Measurements from ENCODE around the gene EIF4H.

The EIF4H gene

DNA sequence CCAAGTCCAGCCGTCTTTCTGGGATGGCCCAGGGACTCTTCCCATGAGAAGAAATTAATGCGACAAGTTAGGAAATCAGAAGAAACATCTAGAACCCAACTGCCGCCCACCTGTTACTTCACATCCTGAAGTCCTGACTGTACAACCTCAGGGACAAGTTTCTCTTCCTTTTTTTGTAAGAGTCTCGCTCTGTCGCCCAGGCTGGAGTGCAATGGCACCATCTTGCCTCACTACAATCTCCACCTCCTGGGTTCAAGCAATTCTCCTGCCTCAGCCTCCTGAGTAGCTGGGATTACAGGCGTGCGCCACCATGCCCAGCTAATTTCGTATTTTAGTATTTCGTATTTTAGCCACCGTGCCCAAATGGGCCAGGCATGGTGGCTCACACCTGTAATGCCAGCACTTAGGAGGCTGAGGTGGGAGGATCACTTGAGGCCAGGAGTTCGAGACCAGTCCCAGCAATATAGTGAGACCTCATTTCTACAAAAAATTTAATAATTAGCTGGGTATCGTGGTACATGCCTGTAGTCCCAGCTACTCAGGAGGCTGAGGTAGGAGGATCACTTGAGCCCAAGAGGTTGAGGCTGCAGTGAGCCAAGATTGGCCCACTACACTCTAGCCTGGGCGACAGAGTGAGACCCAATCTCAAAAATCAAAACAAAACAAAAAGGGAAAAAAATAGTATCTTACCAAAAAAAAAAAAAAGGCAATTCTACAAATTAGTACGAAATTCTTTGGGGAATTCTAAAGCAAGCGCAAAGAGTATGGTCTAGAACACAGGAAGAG, 56.5 kb downstream of the EIF4H start:
- Histone ChIP-seq H3K36me3 (ENCODE audit: control insufficient read depth, insufficient read depth, low read length, severe bottlenecking) (peaks cover 19% of the 10 kb centered on the region), H3K9me3 (ENCODE audit: control insufficient read depth, low read length) (no peaks in the 10 kb centered on the region), H3K4me1 (ENCODE audit: control insufficient read depth, insufficient read depth, low read length) (no peaks in the 10 kb centered on the region), H3K9ac (ENCODE audit: low read length) (no peak overlapping the region), H3K4me3 (ENCODE audit: low read length) (no peak overlapping the region), H3K27me3 (replicated peaks; ENCODE audit: control insufficient read depth, insufficient read depth, low read length) (no peaks in the 10 kb centered on the region)
- no peak for DNase-seq (ENCODE audit: low read depth)

DNA sequence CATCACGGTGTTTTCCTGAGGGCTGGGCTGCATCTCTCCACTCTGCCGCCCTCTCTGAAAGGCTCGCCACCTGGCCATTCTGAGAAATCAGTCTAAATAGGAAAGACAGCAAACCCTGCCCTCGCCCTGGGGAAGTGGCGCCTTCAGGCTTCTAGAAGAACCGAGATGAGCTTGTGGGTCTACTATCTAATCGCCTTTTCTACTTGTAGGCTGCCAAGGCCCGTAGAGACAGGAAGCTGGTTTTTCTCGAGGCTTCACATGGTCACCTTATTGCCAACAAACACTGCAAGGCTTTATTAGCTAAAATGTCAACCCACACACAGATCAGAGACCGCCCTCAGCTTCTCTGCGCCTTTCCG, 57.1 kb downstream of the EIF4H start:
- no peak for DNase-seq (ENCODE audit: low read depth)
- no peak overlapping the region for H3K4me3 ChIP-seq (ENCODE audit: low read length)
- H3K4me1 ChIP-seq (ENCODE audit: control insufficient read depth, insufficient read depth, low read length), result no peaks in the 10 kb centered on the region
- H3K36me3 ChIP-seq (ENCODE audit: control insufficient read depth, insufficient read depth, low read length, severe bottlenecking), result peaks cover 22% of the 10 kb centered on the region
- H3K9me3 ChIP-seq (ENCODE audit: control insufficient read depth, low read length), result no peaks in the 10 kb centered on the region
- H3K9ac ChIP-seq (ENCODE audit: low read length), result no peak overlapping the region
- no peaks in the 10 kb centered on the region for H3K27me3 ChIP-seq (replicated peaks; ENCODE audit: control insufficient read depth, insufficient read depth, low read length)

DNA sequence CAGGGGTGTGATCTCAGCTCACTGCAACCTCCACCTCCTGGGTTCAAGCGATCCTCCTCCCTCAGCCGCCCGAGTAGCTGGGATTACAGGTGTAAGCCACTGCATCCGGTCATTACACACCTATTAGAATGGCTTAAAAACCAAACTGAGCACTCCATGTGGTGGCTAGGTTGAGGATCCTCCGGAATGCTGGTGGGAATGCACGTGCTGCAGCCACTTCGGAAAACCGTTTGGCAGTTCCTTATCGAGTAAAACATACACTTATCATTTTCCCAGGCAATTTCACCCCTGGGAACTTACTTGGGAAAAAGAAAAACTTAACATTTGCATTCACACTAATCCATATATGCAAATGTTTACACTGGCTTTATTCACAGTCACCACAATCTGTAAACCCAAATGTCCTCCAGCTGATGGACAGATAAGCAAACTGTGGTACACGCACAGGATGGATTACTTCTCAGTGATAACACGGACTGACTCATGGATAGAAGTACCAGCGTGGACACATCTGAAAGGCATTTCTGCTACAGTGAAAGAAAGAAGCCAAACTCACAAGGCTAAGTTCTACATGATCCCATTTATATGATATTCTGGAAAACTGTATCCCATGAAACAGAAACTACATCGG, 59.6 kb downstream of the EIF4H start:
- H3K36me3 ChIP-seq (ENCODE audit: control insufficient read depth, insufficient read depth, low read length, severe bottlenecking), result peaks cover 45% of the 10 kb centered on the region
- H3K9ac ChIP-seq (ENCODE audit: low read length), result no peak overlapping the region
- H3K9me3 ChIP-seq (ENCODE audit: control insufficient read depth, low read length), result no peaks in the 10 kb centered on the region
- H3K27me3 ChIP-seq (replicated peaks; ENCODE audit: control insufficient read depth, insufficient read depth, low read length), result no peaks in the 10 kb centered on the region
- DNase-seq (ENCODE audit: low read depth), result peak; percentile 70
- H3K4me1 ChIP-seq (ENCODE audit: control insufficient read depth, insufficient read depth, low read length), result no peaks in the 10 kb centered on the region
- no peak overlapping the region for H3K4me3 ChIP-seq (ENCODE audit: low read length)

DNA sequence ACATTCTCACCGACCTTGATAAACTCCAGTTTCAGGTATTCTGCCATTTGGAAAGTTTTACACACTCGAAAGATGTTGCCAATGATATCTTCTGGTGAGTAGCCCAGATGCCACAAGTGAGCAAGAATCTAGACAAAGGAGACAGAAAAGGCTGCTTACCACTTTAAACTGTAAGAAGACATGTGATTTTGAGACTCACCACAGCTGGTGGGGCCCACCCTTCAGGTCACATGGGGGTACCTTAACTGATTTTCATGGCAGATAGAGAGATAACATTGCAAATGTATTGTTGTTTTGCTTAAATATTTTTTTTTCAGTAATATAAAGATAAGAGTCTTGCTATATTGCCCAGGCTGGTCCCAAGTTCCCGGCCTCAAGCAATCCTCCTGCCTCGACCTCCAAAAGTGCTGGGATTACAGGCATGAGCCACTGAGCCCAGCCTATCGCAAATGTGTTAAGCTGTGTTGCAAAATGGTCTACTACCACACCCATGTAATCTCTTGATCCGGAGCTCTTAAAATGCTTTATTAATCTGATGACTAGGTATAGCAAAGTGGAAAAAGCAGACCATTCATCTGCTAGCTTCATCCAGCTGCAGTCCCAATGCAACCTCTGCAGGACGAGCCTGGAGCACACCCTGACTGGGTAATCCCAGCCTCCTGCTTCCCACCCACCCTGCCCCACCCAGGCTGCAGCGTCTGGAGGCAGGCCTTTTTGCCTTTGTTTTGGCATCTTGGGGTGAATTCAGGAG, 61.5 kb downstream of the EIF4H start:
- Histone ChIP-seq H3K9me3 (ENCODE audit: control insufficient read depth, low read length) (no peaks in the 10 kb centered on the region), H3K27me3 (replicated peaks; ENCODE audit: control insufficient read depth, insufficient read depth, low read length) (no peaks in the 10 kb centered on the region), H3K4me3 (ENCODE audit: low read length) (no peak overlapping the region), H3K4me1 (ENCODE audit: control insufficient read depth, insufficient read depth, low read length) (no peaks in the 10 kb centered on the region), H3K9ac (ENCODE audit: low read length) (no peak overlapping the region), H3K36me3 (ENCODE audit: control insufficient read depth, insufficient read depth, low read length, severe bottlenecking) (peaks cover 60% of the 10 kb centered on the region)
- DNase-seq (ENCODE audit: low read depth), result no peak

DNA sequence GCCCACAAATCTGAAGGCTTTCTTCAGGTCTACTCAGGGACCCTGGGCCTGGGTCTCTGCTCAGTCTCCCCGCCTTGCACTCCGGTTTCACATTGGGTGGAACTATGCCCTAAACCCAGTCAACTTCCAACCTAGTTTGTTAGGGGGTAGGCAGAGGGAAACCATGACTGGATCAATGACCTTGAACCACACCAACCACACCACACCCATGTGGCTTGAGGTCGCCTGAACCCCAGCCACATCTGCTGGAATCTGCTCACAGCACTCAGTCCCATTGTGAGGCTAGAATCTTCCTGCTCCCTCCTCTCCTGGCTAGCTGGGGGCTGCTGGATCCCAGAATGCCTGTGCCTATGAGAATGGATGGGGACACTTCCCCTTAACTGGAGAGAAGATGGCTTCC, 62.1 kb downstream of the EIF4H start:
- Histone ChIP-seq H3K9ac (ENCODE audit: low read length) (no peak overlapping the region), H3K4me3 (ENCODE audit: low read length) (no peak overlapping the region), H3K4me1 (ENCODE audit: control insufficient read depth, insufficient read depth, low read length) (no peaks in the 10 kb centered on the region), H3K27me3 (replicated peaks; ENCODE audit: control insufficient read depth, insufficient read depth, low read length) (no peaks in the 10 kb centered on the region), H3K9me3 (ENCODE audit: control insufficient read depth, low read length) (no peaks in the 10 kb centered on the region), H3K36me3 (ENCODE audit: control insufficient read depth, insufficient read depth, low read length, severe bottlenecking) (peaks cover 60% of the 10 kb centered on the region)
- DNase-seq (ENCODE audit: low read depth), result no peak

DNA sequence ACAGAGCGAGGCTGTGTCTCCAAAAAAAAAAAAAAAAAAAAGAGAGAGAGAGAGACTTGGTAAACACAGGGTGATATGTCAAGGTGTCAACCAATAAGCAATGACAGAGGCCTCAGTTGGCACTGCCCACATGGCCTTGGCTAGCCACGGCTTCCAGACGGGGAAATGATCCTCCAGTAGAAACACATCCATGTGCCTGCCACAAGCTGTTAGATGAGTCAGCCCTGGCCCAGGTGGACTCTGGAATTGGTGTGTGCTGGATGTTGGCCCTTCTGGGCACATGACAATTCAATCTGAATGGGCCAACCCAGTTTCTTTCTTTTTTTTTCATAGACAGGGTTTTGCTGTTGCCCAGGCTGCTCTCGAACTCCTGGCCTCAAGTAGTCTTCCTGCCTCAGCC, 66.3 kb downstream of the EIF4H start:
- H3K9me3 ChIP-seq (ENCODE audit: control insufficient read depth, low read length), result no peaks in the 10 kb centered on the region
- no peak overlapping the region for H3K9ac ChIP-seq (ENCODE audit: low read length)
- no peaks in the 10 kb centered on the region for H3K4me1 ChIP-seq (ENCODE audit: control insufficient read depth, insufficient read depth, low read length)
- no peak overlapping the region for H3K4me3 ChIP-seq (ENCODE audit: low read length)
- no peaks in the 10 kb centered on the region for H3K27me3 ChIP-seq (replicated peaks; ENCODE audit: control insufficient read depth, insufficient read depth, low read length)
- H3K36me3 ChIP-seq (ENCODE audit: control insufficient read depth, insufficient read depth, low read length, severe bottlenecking), result peaks cover 58% of the 10 kb centered on the region
- no peak for DNase-seq (ENCODE audit: low read depth)

DNA sequence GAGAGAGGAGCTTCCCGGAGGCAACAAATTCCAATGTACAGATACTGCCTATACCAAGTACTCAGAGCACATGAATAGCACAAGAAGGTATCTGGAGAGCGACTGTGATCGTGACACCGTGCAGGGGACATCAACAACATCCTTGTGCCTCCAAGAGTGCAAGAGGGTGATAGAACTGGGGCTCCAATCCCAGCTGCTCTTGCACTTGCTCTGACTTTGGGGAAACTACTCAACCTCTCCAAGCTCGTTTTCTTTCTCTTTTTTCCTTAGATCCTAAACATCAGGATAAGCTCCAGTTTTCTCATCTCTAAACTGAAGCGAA, 67.9 kb downstream of the EIF4H start:
- DNase-seq (ENCODE audit: low read depth), result no peak
- no peaks in the 10 kb centered on the region for H3K4me1 ChIP-seq (ENCODE audit: control insufficient read depth, insufficient read depth, low read length)
- H3K9ac ChIP-seq (ENCODE audit: low read length), result no peak overlapping the region
- no peaks in the 10 kb centered on the region for H3K9me3 ChIP-seq (ENCODE audit: control insufficient read depth, low read length)
- H3K27me3 ChIP-seq (replicated peaks; ENCODE audit: control insufficient read depth, insufficient read depth, low read length), result no peaks in the 10 kb centered on the region
- no peak overlapping the region for H3K4me3 ChIP-seq (ENCODE audit: low read length)
- peaks cover 51% of the 10 kb centered on the region for H3K36me3 ChIP-seq (ENCODE audit: control insufficient read depth, insufficient read depth, low read length, severe bottlenecking)

DNA sequence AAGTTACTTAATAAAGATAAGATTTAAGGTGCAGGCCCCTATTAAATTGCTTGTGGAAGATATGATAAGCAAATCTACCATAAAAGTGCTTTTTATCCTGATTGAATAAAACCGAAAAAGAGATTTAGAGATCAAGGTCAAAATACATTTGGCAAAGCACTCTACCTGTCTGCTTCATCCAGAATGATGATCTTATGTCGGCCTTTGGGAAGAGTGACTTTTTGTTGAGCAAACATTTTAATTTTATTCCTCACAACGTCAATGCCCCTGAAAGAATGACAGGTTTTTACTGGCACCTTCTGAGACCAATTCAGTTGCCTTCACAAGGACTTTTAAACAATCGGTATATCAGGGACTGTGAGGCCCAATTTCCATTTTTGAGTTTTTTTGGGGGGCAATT, 72.3 kb downstream of the EIF4H start:
- no peaks in the 10 kb centered on the region for H3K27me3 ChIP-seq (replicated peaks; ENCODE audit: control insufficient read depth, insufficient read depth, low read length)
- no peak overlapping the region for H3K4me3 ChIP-seq (ENCODE audit: low read length)
- no peak overlapping the region for H3K9ac ChIP-seq (ENCODE audit: low read length)
- H3K36me3 ChIP-seq (ENCODE audit: control insufficient read depth, insufficient read depth, low read length, severe bottlenecking), result peaks cover 44% of the 10 kb centered on the region
- DNase-seq (ENCODE audit: low read depth), result no peak
- no peaks in the 10 kb centered on the region for H3K9me3 ChIP-seq (ENCODE audit: control insufficient read depth, low read length)
- no peaks in the 10 kb centered on the region for H3K4me1 ChIP-seq (ENCODE audit: control insufficient read depth, insufficient read depth, low read length)

Measured in adipocyte (in vitro differentiated cells).